Stomach (tissue), 9 donors: ENCODE measurements around the gene PDE3B. TPM values are rescaled to one million over a fixed set of nuclear protein-coding genes. Genes with fewer than 3 reads are reported as not detected.

Source experiments
- DNase-seq, 2 donors: peaks; one replicate each; pipeline versions ENCODE4 v3.0.0 to v3.0.0-alpha.2; 2013 to 2019
- H3K27ac ChIP-seq, 5 donors: fragments of 200-600 bp in 4 of 5; sonication (generic) in 4 of 5; one replicate each; pipeline ENCODE4 v1.5.1; 2013 to 2019; ENCODE audit warnings: mild to moderate bottlenecking in 1 of 5, moderate library complexity in 1 of 5
- H3K27me3 ChIP-seq, 3 donors: fragments of 200-600 bp; sonication (generic); one replicate each; pipeline ENCODE4 v1.5.1; 2017 to 2019; ENCODE audit warnings: mixed run types in 1 of 3
- H3K36me3 ChIP-seq, 4 donors: fragments of 200-600 bp; sonication (generic); 1 replicate in 3 of 4; 2 replicates in 1 of 4; pipeline ENCODE4 v1.5.1; 2016 to 2019
- H3K4me1 ChIP-seq, 4 donors: fragments of 200-600 bp; sonication (generic); one replicate each; pipeline ENCODE4 v1.5.1; 2016 to 2019
- H3K4me3 ChIP-seq, 4 donors: fragments of 200-600 bp; sonication (generic) in 3 of 4; one replicate each; pipeline ENCODE4 v1.5.1; 2016 to 2019; ENCODE audit warnings: mild to moderate bottlenecking in 1 of 4
- H3K9me3 ChIP-seq, 4 donors: fragments of 200-600 bp; sonication (generic); one replicate each; pipeline ENCODE4 v1.5.1; 2016 to 2019
- CTCF ChIP-seq, 7 experiments: fragments of 450-650 bp in 4 of 7; fragments of 200-600 bp in 3 of 7; sonication (generic) in 3 of 7; IDR thresholded peaks; one replicate each; pipeline ENCODE4 v1.5.1; 2016 to 2019; ENCODE audit warnings: antibody characterized with exemption in 7 of 7, control low read depth in 2 of 7, mild to moderate bottlenecking in 1 of 7
- EP300 ChIP-seq: sonication (generic); formaldehyde crosslinking; IDR thresholded peaks from one replicate; pipeline ENCODE4 v1.6.1; 2017; ENCODE audit warnings: antibody characterized with exemption
- POLR2A ChIP-seq, 4 donors: fragments of 450-650 bp; IDR thresholded peaks; one replicate each; pipeline ENCODE4 v1.6.1; 2016; ENCODE audit warnings: antibody characterized with exemption in 4 of 4, control low read depth in 2 of 4, mild to moderate bottlenecking in 1 of 4, moderate library complexity in 1 of 4
- POLR2AphosphoS5 ChIP-seq, 3 donors: sonication (generic); formaldehyde crosslinking; IDR thresholded peaks; one replicate each; pipeline ENCODE4 v1.6.1; 2016; ENCODE audit warnings: antibody characterized with exemption in 3 of 3
- WGBS, 5 donors: extraction: QIAGEN DNeasy Blood & Tissue Kit in 3 of 5; methylation state at CpG; one replicate each; pipeline versions ENCODE4 v1.1.5 to v1.1.7; 2013 to 2018; 5-methylcytosine and 5-hydroxymethylcytosine counted together
- intact Hi-C: fragments of 100-400 bp; cut with DNase I; formaldehyde crosslinking; loops from one replicate; pipeline ENCODE4 v1.15.1; 2023; ENCODE audit warnings: low total_unique reads
- polyA plus RNA-seq, 3 donors: library from polyadenylated mRNA; stranded (reverse); fragments of 200-250 nt; gene quantifications; one replicate each; pipeline ENCODE4 v1.2.3, GENCODE V29; 2013
- total RNA-seq, 5 donors: library from RNA; depleted of rRNA; stranded (reverse); fragments of >200 nt; gene quantifications; one replicate each; pipeline versions ENCODE4 v1.1.0 to v1.2.3, GENCODE V29; 2014 to 2016
- donor health status: healthy with polysubstance abuse.
- donor health status: Bipolar disorder and iron deficiency.
- donor health status: healthy.

The PDE3B gene
- total and polyA plus RNA-seq, 8 donors, result 1.2 to 49.2 (median 14.2) TPM

GRCh38 chr11:14619603-14620531 is 23.7 kb upstream of the PDE3B start:
- no peaks in the 10 kb centered on the region for H3K9me3 ChIP-seq
- H3K4me1 ChIP-seq, result peaks cover 0 to 25% (median 6%) of the 10 kb centered on the region in 4 donors
- H3K4me3 ChIP-seq, result no peak overlapping the region
- TF ChIP-seq POLR2AphosphoS5 (IDR thresholded peaks at IDR 0.05) (no peak), POLR2A (IDR thresholded peaks at IDR 0.05) (no peak), EP300 (no peak), CTCF (IDR thresholded peaks at IDR 0.05) (no peak)
- WGBS, 5 donors, result 46 to 66% (median 61%) methylated on average over 4 of the region's 4 CpGs
- peak overlapping the region in 1 of 5 donors; percentile 27 for H3K27ac ChIP-seq
- no peaks in the 10 kb centered on the region for H3K27me3 ChIP-seq
- DNase-seq, result peak in 1 of 2 donors; percentile 35
- intact Hi-C loops, result no loop called here
- no peaks in the 10 kb centered on the region for H3K36me3 ChIP-seq

- H3K27me3 ChIP-seq, result no peaks in the 10 kb centered on the region
- no peaks in the 10 kb centered on the region for H3K9me3 ChIP-seq
- H3K4me1 ChIP-seq, result peaks cover 0 to 31% (median 10%) of the 10 kb centered on the region in 4 donors
- no peak overlapping the region for H3K27ac ChIP-seq
- no peak overlapping the region for H3K4me3 ChIP-seq
- intact Hi-C loops, result no loop called here
- H3K36me3 ChIP-seq, result no peaks in the 10 kb centered on the region
- no peak for DNase-seq
- TF ChIP-seq POLR2A (IDR thresholded peaks at IDR 0.05) (no peak), POLR2AphosphoS5 (IDR thresholded peaks at IDR 0.05) (no peak), CTCF (IDR thresholded peaks at IDR 0.05) (no peak), EP300 (no peak)
- WGBS, 5 donors, result 85 to 93% (median 91%) methylated on average over 5 of the region's 5 CpGs
Measured at GRCh38 chr11:14622223-14622954, 21.2 kb upstream of the PDE3B start.

- intact Hi-C loops, result no loop called here
- H3K9me3 ChIP-seq, result no peaks in the 10 kb centered on the region
- no peak overlapping the region for H3K4me3 ChIP-seq
- WGBS, 5 donors, result 97 to 99% (median 98%) methylated on average over 3 of the region's 3 CpGs
- no peaks in the 10 kb centered on the region for H3K27me3 ChIP-seq
- no peak for DNase-seq
- H3K4me1 ChIP-seq, result peaks cover 0 to 31% (median 10%) of the 10 kb centered on the region in 4 donors
- no peaks in the 10 kb centered on the region for H3K36me3 ChIP-seq
- no peak overlapping the region for H3K27ac ChIP-seq
- no peak for TF ChIP-seq EP300
Measured at GRCh38 chr11:14623036-14623435, 20.6 kb upstream of the PDE3B start.

- Histone ChIP-seq H3K4me3 (no peak overlapping the region), H3K4me1 (peaks cover 0 to 19% (median 4%) of the 10 kb centered on the region in 4 donors), H3K27ac (peak overlapping the region in 2 of 5 donors; percentile 19 to 32), H3K9me3 (no peaks in the 10 kb centered on the region), H3K27me3 (no peaks in the 10 kb centered on the region), H3K36me3 (no peaks in the 10 kb centered on the region)
- WGBS, 5 donors, result 29 to 41% (median 34%) methylated on average over 3 of the region's 3 CpGs
- intact Hi-C loops, result no loop called here
- DNase-seq, result no peak
- no peak for TF ChIP-seq POLR2A (IDR thresholded peaks at IDR 0.05)
- TF ChIP-seq EP300, result no peak
- TF ChIP-seq POLR2AphosphoS5 (IDR thresholded peaks at IDR 0.05), result no peak
- TF ChIP-seq CTCF (IDR thresholded peaks at IDR 0.05), result no peak
Measured at GRCh38 chr11:14625586-14626205, 17.9 kb upstream of the PDE3B start.
